Fibroblast of skin of scalp (primary cell): ENCODE results near the gene HTR3D.
"Not testable (repeated sequence)": the region's sequence is repeated elsewhere in the genome, so short reads cannot be mapped to it uniquely, and the experiment has no call there.

Experiments used
- DNase-seq: peaks from one replicate; pipeline ENCODE4 v3.0.0-alpha.2; 2013

HTR3D gene

GRCh38 chr3:184071142-184071541 is 39.6 kb downstream of the HTR3D start:
- DNase-seq: not testable (repeated sequence)

GRCh38 chr3:184073621-184074020 is 42.1 kb downstream of the HTR3D start:
- no peak for DNase-seq

GRCh38 chr3:184075901-184076300 is 44.4 kb downstream of the HTR3D start:
- no peak for DNase-seq

GRCh38 chr3:184077881-184078280 is 46.3 kb downstream of the HTR3D start:
- DNase-seq: no peak

GRCh38 chr3:184078851-184079250 is 47.3 kb downstream of the HTR3D start:
- DNase-seq: peak; percentile 31

GRCh38 chr3:184081116-184081830 is 49.7 kb downstream of the HTR3D start:
- no peak for DNase-seq

- DNase-seq: no peak
Measured at GRCh38 chr3:184082034-184082433, 50.5 kb downstream of the HTR3D start.

GRCh38 chr3:184082465-184082864 is 50.9 kb downstream of the HTR3D start:
- DNase-seq: no peak

GRCh38 chr3:184085389-184085852 is 53.9 kb downstream of the HTR3D start:
- no peak for DNase-seq
